ENCODE data around the gene AKR7A2. TPM values are rescaled to one million over a fixed set of nuclear protein-coding genes. Genes with fewer than 3 reads are reported as not detected.
A peak's percentile ranks its signal among the peaks of the same experiment; 100 is the strongest.

AKR7A2 gene
- total and polyA plus RNA-seq, 2 experiments from 2014 or later: 20.8 to 53.6 TPM

GRCh38 chr1:19353596-19353995 lies 41.7 kb upstream of the AKR7A2 start:
- no peak overlapping the region for H2AFZ ChIP-seq
- Mint-ChIP-seq H3K36me3 (ENCODE audit: low read depth) (peaks cover 61% of the 10 kb centered on the region), H3K4me3 (peak overlapping the region; percentile 32; the same call in 2 of the 3 replicates), H3K9me3 (no peaks in the 10 kb centered on the region), H3K27me3 (ENCODE audit: insufficient read depth, low read depth, poor library complexity) (peaks cover 22% of the 10 kb centered on the region), H3K27ac (peak overlapping the region; percentile 70), H3K4me1 (peaks cover 35% of the 10 kb centered on the region)
- H3K4me1 ChIP-seq (ENCODE audit: insufficient read depth): peaks cover 16% of the 10 kb centered on the region
- ATAC-seq (peak; percentile 95), DNase-seq (ENCODE audit: low spot score) (peak; percentile 94)
- peak overlapping the region; percentile 84; the same call in 1 of the 2 replicates for H3K27ac ChIP-seq (ENCODE audit: low read depth)
- H4K20me1 ChIP-seq (replicated peaks; ENCODE audit: insufficient read depth): peaks cover 30% of the 10 kb centered on the region
- no peaks in the 10 kb centered on the region for H3K9me2 ChIP-seq (ENCODE audit: insufficient read depth)
- TF ChIP-seq ZNF462 (CRISPR knock-in tag; IDR thresholded peaks at IDR 0.05) (peak; percentile 32; the same call in 1 of the 2 replicates), ZNF331 (CRISPR knock-in tag; IDR thresholded peaks at IDR 0.05; ENCODE audit: low read depth) (no peak), CREB1 (CRISPR knock-in tag; IDR thresholded peaks at IDR 0.05; ENCODE audit: low read depth) (peak; percentile 74), REST (IDR thresholded peaks at IDR 0.05; ENCODE audit: unreplicated experiment) (no peak), CTCF (conservative IDR thresholded peaks at IDR 0.05; ENCODE audit: low read depth in 2 of 2) (0 out of 4 replicates have a peak, but pooled peaks of 1 of the 2 experiments have one; percentile 3)
- H3F3A ChIP-seq (replicated peaks; ENCODE audit: low read depth): 0 out of 2 replicates have a peak, but pooled peaks cover 11% of the 10 kb centered on the region
- peaks cover 12% of the 10 kb centered on the region for H3K79me2 ChIP-seq (replicated peaks; ENCODE audit: insufficient read depth)
- H3K36me3 ChIP-seq (ENCODE audit: insufficient read depth): 0 out of 2 replicates have a peak, but pooled peaks cover 5% of the 10 kb centered on the region
- H3K4me2 ChIP-seq: peak overlapping the region; percentile 58
- H3K4me3 ChIP-seq: no peak overlapping the region
- no peaks in the 10 kb centered on the region for H3K27me3 ChIP-seq (ENCODE audit: insufficient read depth)
